Astrocyte (in vitro differentiated cells and primary cell): ENCODE results near the gene ASB1.

Experiments
- CTCF ChIP-seq: IDR thresholded peaks from 2 replicates; pipeline ENCODE4 v1.5.1; 2011; ENCODE audit warnings: low read depth, mild to moderate bottlenecking, inconsistent platforms, low read length, moderate library complexity; ENCODE audit not compliant: insufficient read depth
- EZH2 ChIP-seq: IDR thresholded peaks from 2 replicates; pipeline ENCODE4 v1.6.1; 2012; ENCODE audit warnings: mild to moderate bottlenecking, low read length, inconsistent platforms; ENCODE audit not compliant: insufficient read depth

- TF ChIP-seq CTCF: no peak
- TF ChIP-seq EZH2: no peak
Observed at GRCh38 chr2:238498188-238498587, 71.5 kb downstream of the ASB1 start.
